GM23338 (cell line): ENCODE data around the gene ANKRD13C. TPM values are rescaled to one million over a fixed set of nuclear protein-coding genes. Genes with fewer than 3 reads are reported as not detected.
"Not testable (repeated sequence)": the region's sequence is repeated elsewhere in the genome, so short reads cannot be mapped to it uniquely, and the experiment has no call there.

Experiments
- ATAC-seq: fragments of 200-7000 bp; cut with Tn5 transposase; 3 replicates; pipeline ENCODE4 v1.9.1; 2020
- DNase-seq: peaks from one replicate; pipeline ENCODE4 v3.0.0-alpha.2; 2015; ENCODE audit warnings: low spot score
- H2AFZ ChIP-seq: fragments of 200-600 bp; sonication (generic); 2 replicates; pipeline ENCODE4 v1.8.0; 2016; ENCODE audit warnings: antibody characterized with exemption, mild to moderate bottlenecking, moderate library complexity
- H3F3A ChIP-seq: fragments of 200-600 bp; sonication (generic); replicated peaks from 2 replicates; pipeline ENCODE4 v1.8.0; 2017; ENCODE audit warnings: antibody characterized with exemption, mixed run types, low read depth
- H3K27ac ChIP-seq: fragments of 200-600 bp; sonication (generic); 2 replicates; pipeline ENCODE4 v1.6.1; 2016; ENCODE audit warnings: low read depth
- H3K27me3 ChIP-seq: fragments of 200-600 bp; sonication (generic); 2 replicates; pipeline ENCODE4 v1.8.0; 2016; ENCODE audit warnings: mild to moderate bottlenecking, mixed run types, moderate library complexity; ENCODE audit not compliant: insufficient read depth
- H3K36me3 ChIP-seq: fragments of 200-600 bp; sonication (generic); 2 replicates; pipeline ENCODE4 v1.8.0; 2016; ENCODE audit warnings: mild to moderate bottlenecking; ENCODE audit not compliant: insufficient read depth
- H3K4me1 ChIP-seq: fragments of 200-600 bp; sonication (generic); 2 replicates; pipeline ENCODE4 v1.8.0; 2016; ENCODE audit warnings: mild to moderate bottlenecking, moderate library complexity; ENCODE audit not compliant: insufficient read depth
- H3K4me2 ChIP-seq: fragments of 200-600 bp; sonication (generic); 2 replicates; pipeline ENCODE4 v1.7.1; 2017; ENCODE audit warnings: mixed run types
- H3K4me3 ChIP-seq: fragments of 200-600 bp; sonication (generic); 2 replicates; pipeline ENCODE4 v1.6.1; 2016; ENCODE audit warnings: mixed run types
- H3K79me2 ChIP-seq: fragments of 200-600 bp; sonication (generic); replicated peaks from 2 replicates; pipeline ENCODE4 v1.8.0; 2017; ENCODE audit warnings: mild to moderate bottlenecking; ENCODE audit not compliant: insufficient read depth
- H3K9me2 ChIP-seq: fragments of 200-600 bp; sonication (generic); 2 replicates; pipeline ENCODE4 v1.8.0; 2017; ENCODE audit not compliant: insufficient read depth
- H4K20me1 ChIP-seq: fragments of 200-600 bp; sonication (generic); replicated peaks from 2 replicates; pipeline ENCODE4 v1.8.0; 2017; ENCODE audit warnings: mild to moderate bottlenecking; ENCODE audit not compliant: insufficient read depth
- H3K27ac Mint-ChIP-seq: 2 replicates; pipeline ENCODE4 v1.8.0; 2020; ENCODE audit warnings: inconsistent platforms, mild to moderate bottlenecking, moderate library complexity, mixed read lengths
- H3K27me3 Mint-ChIP-seq: 3 replicates; pipeline ENCODE4 v1.8.0; 2022; ENCODE audit warnings: low read depth, mild to moderate bottlenecking, moderate library complexity, mixed read lengths, inconsistent platforms; ENCODE audit not compliant: insufficient read depth, poor library complexity
- H3K36me3 Mint-ChIP-seq: 3 replicates; pipeline ENCODE4 v1.8.0; 2021; ENCODE audit warnings: low read depth, mild to moderate bottlenecking, inconsistent platforms, moderate library complexity, mixed read lengths
- H3K4me1 Mint-ChIP-seq: 3 replicates; pipeline ENCODE4 v1.8.0; 2020; ENCODE audit warnings: mild to moderate bottlenecking, inconsistent platforms, mixed read lengths
- H3K4me3 Mint-ChIP-seq: 3 replicates; pipeline ENCODE4 v1.8.0; 2021; ENCODE audit warnings: moderate library complexity, mild to moderate bottlenecking, inconsistent platforms, mixed read lengths
- H3K9me3 Mint-ChIP-seq: 3 replicates; pipeline ENCODE4 v1.8.0; 2020; ENCODE audit warnings: moderate library complexity, mild to moderate bottlenecking, inconsistent platforms, mixed read lengths
- NANOG ChIP-seq: IDR thresholded peaks from 2 replicates; pipeline ENCODE4 v1.6.1; 2016; ENCODE audit warnings: antibody characterized with exemption, borderline replicate concordance
- POLR2AphosphoS5 ChIP-seq: IDR thresholded peaks from 2 replicates; pipeline ENCODE4 v1.6.1; 2016; ENCODE audit warnings: antibody characterized with exemption, low read depth
- STAT1 ChIP-seq: IDR thresholded peaks from one replicate; pipeline ENCODE4 v1.6.1; 2016; ENCODE audit warnings: antibody characterized with exemption; ENCODE audit not compliant: unreplicated experiment
- polyA plus RNA-seq: library from polyadenylated mRNA; unstranded; fragments of >200 nt; fragmentation: Nextera tagmentation; extraction: Ambion mirVana; gene quantifications from 2 replicates; pipeline ENCODE4 v1.2.1, GENCODE V29; 2016
- total RNA-seq: library from RNA; depleted of rRNA; stranded (reverse); fragments of >200 nt; shearing (Covaris generic); gene quantifications from 2 replicates; pipeline ENCODE4 v1.2.3, GENCODE V29; 2014
- TF ChIP-seq, protein P1 (sequence below): fragments of 250-450 bp; sonication (Bioruptor Pico); IDR thresholded peaks from 2 replicates; pipeline ENCODE4 v1.5.0; 2020; ENCODE audit warnings: mild to moderate bottlenecking, moderate library complexity

ANKRD13C gene
- total and polyA plus RNA-seq, 2 experiments from 2014 or later: 12.3 to 32.5 TPM

DNA sequence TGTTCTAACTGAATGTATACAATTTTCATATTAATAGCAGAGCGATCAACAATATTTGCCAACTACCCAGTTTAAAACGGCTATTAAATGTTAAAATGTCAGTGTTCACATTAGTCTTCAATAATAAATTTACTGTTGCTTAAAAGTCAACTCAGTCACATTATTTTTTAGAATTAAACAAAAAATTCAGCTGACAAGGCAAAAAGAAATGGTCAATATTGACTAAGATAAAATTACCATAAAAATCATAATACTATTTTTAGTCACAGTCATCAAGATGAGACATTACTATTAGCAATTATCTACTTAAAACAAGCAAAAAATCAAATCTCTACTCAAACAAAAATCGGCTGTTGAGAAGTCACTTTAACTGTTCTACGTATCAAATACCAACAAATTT is 1.5 kb downstream of the ANKRD13C start (continued):
- TF ChIP-seq, protein P1, sequence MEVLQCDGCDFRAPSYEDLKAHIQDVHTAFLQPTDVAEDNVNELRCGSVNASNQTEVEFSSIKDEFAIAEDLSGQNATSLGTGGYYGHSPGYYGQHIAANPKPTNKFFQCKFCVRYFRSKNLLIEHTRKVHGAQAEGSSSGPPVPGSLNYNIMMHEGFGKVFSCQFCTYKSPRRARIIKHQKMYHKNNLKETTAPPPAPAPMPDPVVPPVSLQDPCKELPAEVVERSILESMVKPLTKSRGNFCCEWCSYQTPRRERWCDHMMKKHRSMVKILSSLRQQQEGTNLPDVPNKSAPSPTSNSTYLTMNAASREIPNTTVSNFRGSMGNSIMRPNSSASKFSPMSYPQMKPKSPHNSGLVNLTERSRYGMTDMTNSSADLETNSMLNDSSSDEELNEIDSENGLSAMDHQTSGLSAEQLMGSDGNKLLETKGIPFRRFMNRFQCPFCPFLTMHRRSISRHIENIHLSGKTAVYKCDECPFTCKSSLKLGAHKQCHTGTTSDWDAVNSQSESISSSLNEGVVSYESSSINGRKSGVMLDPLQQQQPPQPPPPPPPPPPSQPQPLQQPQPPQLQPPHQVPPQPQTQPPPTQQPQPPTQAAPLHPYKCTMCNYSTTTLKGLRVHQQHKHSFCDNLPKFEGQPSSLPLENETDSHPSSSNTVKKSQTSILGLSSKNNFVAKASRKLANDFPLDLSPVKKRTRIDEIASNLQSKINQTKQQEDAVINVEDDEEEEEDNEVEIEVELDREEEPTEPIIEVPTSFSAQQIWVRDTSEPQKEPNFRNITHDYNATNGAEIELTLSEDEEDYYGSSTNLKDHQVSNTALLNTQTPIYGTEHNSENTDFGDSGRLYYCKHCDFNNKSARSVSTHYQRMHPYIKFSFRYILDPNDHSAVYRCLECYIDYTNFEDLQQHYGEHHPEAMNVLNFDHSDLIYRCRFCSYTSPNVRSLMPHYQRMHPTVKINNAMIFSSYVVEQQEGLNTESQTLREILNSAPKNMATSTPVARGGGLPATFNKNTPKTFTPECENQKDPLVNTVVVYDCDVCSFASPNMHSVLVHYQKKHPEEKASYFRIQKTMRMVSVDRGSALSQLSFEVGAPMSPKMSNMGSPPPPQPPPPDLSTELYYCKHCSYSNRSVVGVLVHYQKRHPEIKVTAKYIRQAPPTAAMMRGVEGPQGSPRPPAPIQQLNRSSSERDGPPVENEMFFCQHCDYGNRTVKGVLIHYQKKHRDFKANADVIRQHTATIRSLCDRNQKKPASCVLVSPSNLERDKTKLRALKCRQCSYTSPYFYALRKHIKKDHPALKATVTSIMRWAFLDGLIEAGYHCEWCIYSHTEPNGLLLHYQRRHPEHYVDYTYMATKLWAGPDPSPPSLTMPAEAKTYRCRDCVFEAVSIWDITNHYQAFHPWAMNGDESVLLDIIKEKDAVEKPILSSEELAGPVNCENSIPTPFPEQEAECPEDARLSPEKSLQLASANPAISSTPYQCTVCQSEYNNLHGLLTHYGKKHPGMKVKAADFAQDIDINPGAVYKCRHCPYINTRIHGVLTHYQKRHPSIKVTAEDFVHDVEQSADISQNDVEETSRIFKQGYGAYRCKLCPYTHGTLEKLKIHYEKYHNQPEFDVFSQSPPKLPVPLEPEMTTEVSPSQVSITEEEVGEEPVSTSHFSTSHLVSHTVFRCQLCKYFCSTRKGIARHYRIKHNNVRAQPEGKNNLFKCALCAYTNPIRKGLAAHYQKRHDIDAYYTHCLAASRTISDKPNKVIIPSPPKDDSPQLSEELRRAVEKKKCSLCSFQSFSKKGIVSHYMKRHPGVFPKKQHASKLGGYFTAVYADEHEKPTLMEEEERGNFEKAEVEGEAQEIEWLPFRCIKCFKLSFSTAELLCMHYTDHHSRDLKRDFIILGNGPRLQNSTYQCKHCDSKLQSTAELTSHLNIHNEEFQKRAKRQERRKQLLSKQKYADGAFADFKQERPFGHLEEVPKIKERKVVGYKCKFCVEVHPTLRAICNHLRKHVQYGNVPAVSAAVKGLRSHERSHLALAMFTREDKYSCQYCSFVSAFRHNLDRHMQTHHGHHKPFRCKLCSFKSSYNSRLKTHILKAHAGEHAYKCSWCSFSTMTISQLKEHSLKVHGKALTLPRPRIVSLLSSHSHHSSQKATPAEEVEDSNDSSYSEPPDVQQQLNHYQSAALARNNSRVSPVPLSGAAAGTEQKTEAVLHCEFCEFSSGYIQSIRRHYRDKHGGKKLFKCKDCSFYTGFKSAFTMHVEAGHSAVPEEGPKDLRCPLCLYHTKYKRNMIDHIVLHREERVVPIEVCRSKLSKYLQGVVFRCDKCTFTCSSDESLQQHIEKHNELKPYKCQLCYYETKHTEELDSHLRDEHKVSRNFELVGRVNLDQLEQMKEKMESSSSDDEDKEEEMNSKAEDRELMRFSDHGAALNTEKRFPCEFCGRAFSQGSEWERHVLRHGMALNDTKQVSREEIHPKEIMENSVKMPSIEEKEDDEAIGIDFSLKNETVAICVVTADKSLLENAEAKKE (CRISPR knock-in tag): no peak
- TF ChIP-seq STAT1: no peak
- no peak for TF ChIP-seq NANOG
- no peak for TF ChIP-seq POLR2AphosphoS5

- not testable (repeated sequence) for H3K9me3 Mint-ChIP-seq, H3K9me2 ChIP-seq, H2AFZ ChIP-seq, H3K4me1 ChIP-seq, H3K27ac ChIP-seq, H3K4me1 Mint-ChIP-seq, DNase-seq, H3K27ac Mint-ChIP-seq, H3K36me3 ChIP-seq, H3K4me2 ChIP-seq, H3K4me3 Mint-ChIP-seq, H3K36me3 Mint-ChIP-seq, ATAC-seq, H3K4me3 ChIP-seq, H3F3A ChIP-seq, H3K27me3 ChIP-seq
- H4K20me1 ChIP-seq: peaks cover 43% of the 10 kb centered on the region
- peaks cover 95% of the 10 kb centered on the region for H3K79me2 ChIP-seq
- peaks cover 10% of the 10 kb centered on the region for H3K27me3 Mint-ChIP-seq
Measured at GRCh38 chr1:70349799-70350198, 4.7 kb downstream of the ANKRD13C start.
